GM23248 (cell line): Measurements from ENCODE around the gene PDCD1LG2. TPM values are rescaled to one million over a fixed set of nuclear protein-coding genes. Genes with fewer than 3 reads are reported as not detected.
A peak's percentile ranks its signal among the peaks of the same experiment; 100 is the strongest.
"Not testable (repeated sequence)": the region's sequence is repeated elsewhere in the genome, so short reads cannot be mapped to it uniquely, and the experiment has no call there.

Experiments used
- DNase-seq: peaks from one replicate; pipeline ENCODE4 v3.0.0-alpha.2; 2015
- H2AFZ ChIP-seq: fragments of 200-600 bp; sonication (generic); 2 replicates; pipeline ENCODE4 v1.6.1; 2016; ENCODE audit warnings: antibody characterized with exemption
- H3F3A ChIP-seq: fragments of 200-600 bp; sonication (generic); 2 replicates; pipeline ENCODE4 v1.6.1; 2016; ENCODE audit warnings: mild to moderate bottlenecking, antibody characterized with exemption, mixed run types; ENCODE audit not compliant: insufficient read depth
- H3K27ac ChIP-seq: fragments of 200-600 bp; sonication (generic); 2 replicates; pipeline ENCODE4 v1.5.1; 2016; ENCODE audit warnings: mild to moderate bottlenecking
- H3K27me3 ChIP-seq: fragments of 200-600 bp; sonication (generic); replicated peaks from 2 replicates; pipeline ENCODE4 v1.6.1; 2016; ENCODE audit warnings: mild to moderate bottlenecking; ENCODE audit not compliant: insufficient read depth
- H3K36me3 ChIP-seq: fragments of 200-600 bp; sonication (generic); 2 replicates; pipeline ENCODE4 v1.6.1; 2016; ENCODE audit warnings: low read depth, mild to moderate bottlenecking
- H3K4me1 ChIP-seq: fragments of 200-600 bp; sonication (generic); 2 replicates; pipeline ENCODE4 v1.6.1; 2016; ENCODE audit warnings: mild to moderate bottlenecking; ENCODE audit not compliant: insufficient read depth
- H3K4me2 ChIP-seq: fragments of 200-600 bp; sonication (generic); one replicate; pipeline ENCODE4 v1.6.1; 2016; ENCODE audit warnings: mild to moderate bottlenecking; ENCODE audit not compliant: unreplicated experiment
- H3K4me3 ChIP-seq: fragments of 200-600 bp; sonication (generic); 2 replicates; pipeline ENCODE4 v1.5.1; 2016; ENCODE audit warnings: mild to moderate bottlenecking
- H3K79me2 ChIP-seq: fragments of 200-600 bp; sonication (generic); 2 replicates; pipeline ENCODE4 v1.6.1; 2016; ENCODE audit warnings: mild to moderate bottlenecking; ENCODE audit not compliant: insufficient read depth
- H3K9ac ChIP-seq: fragments of 200-600 bp; sonication (generic); 2 replicates; pipeline ENCODE4 v1.6.1; 2016; ENCODE audit warnings: mild to moderate bottlenecking
- H3K9me2 ChIP-seq: fragments of 200-600 bp; sonication (generic); 2 replicates; pipeline ENCODE4 v1.6.1; 2016; ENCODE audit warnings: mixed run types, mild to moderate bottlenecking, moderate library complexity; ENCODE audit not compliant: insufficient read depth
- H3K9me3 ChIP-seq: fragments of 200-600 bp; sonication (generic); one replicate; pipeline ENCODE4 v1.6.1; 2017; ENCODE audit warnings: low read depth
- H4K20me1 ChIP-seq: fragments of 200-600 bp; sonication (generic); 2 replicates; pipeline ENCODE4 v1.6.0; 2016; ENCODE audit not compliant: insufficient read depth
- EZH2 ChIP-seq: fragments of 200-600 bp; sonication (generic); IDR thresholded peaks from 2 replicates; pipeline ENCODE4 v1.6.1; 2018; ENCODE audit warnings: antibody characterized with exemption, mild to moderate bottlenecking; ENCODE audit not compliant: insufficient read depth, poor library complexity, severe bottlenecking
- EZH2phosphoT487 ChIP-seq: fragments of 200-600 bp; sonication (generic); IDR thresholded peaks from 2 replicates; pipeline ENCODE4 v1.6.1; 2018; ENCODE audit warnings: antibody characterized with exemption, moderate library complexity, mild to moderate bottlenecking, low read depth; ENCODE audit not compliant: insufficient read depth
- WGBS, 2 experiments: methylation state at CpG; one replicate each; pipeline ENCODE4 v1.1.6; 2015 to 2017; ENCODE audit warnings: low lambda C conversion rate in 2 of 2, low coverage in 1 of 2; ENCODE audit errors: missing lambda C conversion rate in 2 of 2; 5-methylcytosine and 5-hydroxymethylcytosine counted together
- in situ Hi-C: fragments of 300-500 bp; cut with MboI; formaldehyde crosslinking; loops from 2 replicates; pipeline ENCODE4 v1.15.0; 2020
- polyA plus RNA-seq: library from polyadenylated mRNA; unstranded; fragments of >200 nt; fragmentation: Nextera tagmentation; extraction: Ambion mirVana; gene quantifications from 2 replicates; pipeline ENCODE4 v1.2.1, GENCODE V29; 2016
- total RNA-seq: library from RNA; depleted of rRNA; stranded (reverse); fragments of >200 nt; shearing (Covaris generic); gene quantifications from 2 replicates; pipeline ENCODE4 v1.2.3, GENCODE V29; 2014

The PDCD1LG2 gene
- total and polyA plus RNA-seq, 2 experiments from 2014 or later: 31.7 to 34.7 TPM

- no peak for TF ChIP-seq EZH2phosphoT487
- 88 to 94% methylated on average over 1 of the region's 1 CpG for WGBS, 2 experiments
- H4K20me1 ChIP-seq: no peaks in the 10 kb centered on the region
- no peak overlapping the region for H2AFZ ChIP-seq
- H3K36me3 ChIP-seq: no peaks in the 10 kb centered on the region
- DNase-seq: peak; percentile 7
- H3F3A ChIP-seq: peaks cover 33% of the 10 kb centered on the region
- H3K9ac ChIP-seq: no peak overlapping the region
- no peaks in the 10 kb centered on the region for H3K9me3 ChIP-seq
- in situ Hi-C loops: no loop called here
- H3K4me1 ChIP-seq: peaks cover 27% of the 10 kb centered on the region
- no peak overlapping the region for H3K27ac ChIP-seq
- H3K79me2 ChIP-seq: no peaks in the 10 kb centered on the region
- no peak overlapping the region for H3K4me3 ChIP-seq
- no peaks in the 10 kb centered on the region for H3K9me2 ChIP-seq
- no peaks in the 10 kb centered on the region for H3K27me3 ChIP-seq
- no peak overlapping the region for H3K4me2 ChIP-seq
Measured at GRCh38 chr9:5579881-5580280, 69.5 kb downstream of the PDCD1LG2 start.

GRCh38 chr9:5580650-5581049 lies 70.3 kb downstream of the PDCD1LG2 start:
- no peak for TF ChIP-seq EZH2
- no peak for TF ChIP-seq EZH2phosphoT487
- Histone ChIP-seq H3K4me3 (no peak overlapping the region), H4K20me1 (no peaks in the 10 kb centered on the region), H3K36me3 (no peaks in the 10 kb centered on the region), H3K9ac (no peak overlapping the region), H3K4me2 (no peak overlapping the region), H3K79me2 (no peaks in the 10 kb centered on the region), H3K9me3 (no peaks in the 10 kb centered on the region), H3F3A (peaks cover 33% of the 10 kb centered on the region), H3K27me3 (no peaks in the 10 kb centered on the region), H3K4me1 (peaks cover 27% of the 10 kb centered on the region), H3K9me2 (no peaks in the 10 kb centered on the region), H2AFZ (no peak overlapping the region), H3K27ac (no peak overlapping the region)
- 96 to 98% methylated on average over 3 of the region's 3 CpGs for WGBS, 2 experiments
- no peak for DNase-seq
- in situ Hi-C loops: no loop called here

GRCh38 chr9:5581706-5582105 lies 71.4 kb downstream of the PDCD1LG2 start:
- H3K9ac ChIP-seq: not testable (repeated sequence)

GRCh38 chr9:5582835-5583195 lies 72.5 kb downstream of the PDCD1LG2 start:
- Histone ChIP-seq H3K27ac (peak overlapping the region; percentile 91), H3K4me2 (peak overlapping the region; percentile 64), H2AFZ (peak overlapping the region; percentile 60), H3K9ac (peak overlapping the region; percentile 66), H3K27me3 (no peaks in the 10 kb centered on the region), H3K9me2 (no peaks in the 10 kb centered on the region), H3K4me3 (peak overlapping the region; percentile 40), H3K4me1 (peaks cover 48% of the 10 kb centered on the region), H3K36me3 (no peaks in the 10 kb centered on the region), H4K20me1 (no peaks in the 10 kb centered on the region), H3K79me2 (no peaks in the 10 kb centered on the region), H3F3A (peaks cover 52% of the 10 kb centered on the region), H3K9me3 (no peaks in the 10 kb centered on the region)
- DNase-seq: peak; percentile 83
- 3 to 4% methylated on average over 2 of the region's 2 CpGs for WGBS, 2 experiments
- in situ Hi-C loops: no loop called here
- TF ChIP-seq EZH2 (no peak), EZH2phosphoT487 (no peak)

More at GRCh38 chr9:5581706-5582105, 71.4 kb downstream of the PDCD1LG2 start:
- H3K79me2 ChIP-seq, H3K27ac ChIP-seq, H2AFZ ChIP-seq, in situ Hi-C loops, H4K20me1 ChIP-seq, H3K27me3 ChIP-seq, H3K9me2 ChIP-seq, H3K36me3 ChIP-seq, H3K9me3 ChIP-seq, DNase-seq, H3K4me2 ChIP-seq, H3K4me3 ChIP-seq: not testable (repeated sequence)
- H3K4me1 ChIP-seq: peaks cover 38% of the 10 kb centered on the region
- H3F3A ChIP-seq: peaks cover 42% of the 10 kb centered on the region
- WGBS, 2 experiments: 98 to 100% methylated on average over 2 of the region's 2 CpGs

- no peak for TF ChIP-seq EZH2phosphoT487
- no peak for TF ChIP-seq EZH2
- peak; percentile 82 for DNase-seq
- no peaks in the 10 kb centered on the region for H3K79me2 ChIP-seq
- H3K9me2 ChIP-seq: no peaks in the 10 kb centered on the region
- no peaks in the 10 kb centered on the region for H3K9me3 ChIP-seq
- H3F3A ChIP-seq: peaks cover 45% of the 10 kb centered on the region
- peaks cover 38% of the 10 kb centered on the region for H3K4me1 ChIP-seq
- H3K27me3 ChIP-seq: no peaks in the 10 kb centered on the region
- H4K20me1 ChIP-seq: no peaks in the 10 kb centered on the region
- in situ Hi-C loops: no loop called here
- H2AFZ ChIP-seq: no peak overlapping the region
- peak overlapping the region; percentile 63 for H3K9ac ChIP-seq
- no peaks in the 10 kb centered on the region for H3K36me3 ChIP-seq
- peak overlapping the region; percentile 93 for H3K27ac ChIP-seq
- no peak overlapping the region for H3K4me2 ChIP-seq
- H3K4me3 ChIP-seq: 0 out of 2 replicates have a peak overlapping the region, but pooled peaks have one; percentile 3
Measured at GRCh38 chr9:5586391-5586802, 76.1 kb downstream of the PDCD1LG2 start.
